C1 segment of cervical spinal cord (tissue), 14 donors: Measurements from ENCODE around the gene TMC8.
A peak's percentile ranks its signal among the peaks of the same experiment; 100 is the strongest.
"Not testable (repeated sequence)": the region's sequence is repeated elsewhere in the genome, so short reads cannot be mapped to it uniquely, and the experiment has no call there.

Source experiments
- DNase-seq, 14 donors: peaks; one replicate each; lab custom pipeline; 2025; lab: John Stamatoyannopoulos, UW

The TMC8 gene

DNA sequence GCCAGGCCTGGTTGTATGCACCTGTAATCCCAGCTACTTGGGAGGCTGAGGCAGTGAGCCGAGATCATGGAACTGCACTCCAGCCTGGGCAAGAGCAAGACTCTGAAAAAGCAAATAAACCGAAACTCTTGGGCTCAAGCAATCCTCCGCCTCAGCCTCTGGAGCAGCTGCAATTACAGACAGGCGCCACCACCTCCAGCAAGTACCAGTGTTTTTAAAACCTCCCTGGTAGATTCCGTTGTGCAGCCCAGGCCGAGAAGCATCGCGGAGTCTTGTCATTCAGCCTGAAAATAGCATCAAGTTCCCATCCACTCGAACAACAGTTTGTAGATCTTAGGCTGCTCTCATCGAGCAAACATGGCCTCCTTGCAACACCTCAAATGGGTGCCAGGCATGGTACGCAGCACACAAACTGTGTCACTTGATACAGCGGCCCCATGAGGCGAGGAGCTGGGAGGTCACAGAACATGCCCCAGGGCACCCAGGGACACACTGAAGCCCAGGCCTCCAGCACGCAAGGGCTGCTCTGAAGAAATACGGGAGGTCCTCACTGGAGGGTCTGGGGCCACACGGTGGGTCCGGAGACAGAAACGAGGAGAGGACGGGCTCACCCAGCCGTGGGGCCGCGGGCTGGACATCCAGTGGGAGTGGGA, 20.1 kb upstream of the TMC8 start:
- no peak for DNase-seq

DNA sequence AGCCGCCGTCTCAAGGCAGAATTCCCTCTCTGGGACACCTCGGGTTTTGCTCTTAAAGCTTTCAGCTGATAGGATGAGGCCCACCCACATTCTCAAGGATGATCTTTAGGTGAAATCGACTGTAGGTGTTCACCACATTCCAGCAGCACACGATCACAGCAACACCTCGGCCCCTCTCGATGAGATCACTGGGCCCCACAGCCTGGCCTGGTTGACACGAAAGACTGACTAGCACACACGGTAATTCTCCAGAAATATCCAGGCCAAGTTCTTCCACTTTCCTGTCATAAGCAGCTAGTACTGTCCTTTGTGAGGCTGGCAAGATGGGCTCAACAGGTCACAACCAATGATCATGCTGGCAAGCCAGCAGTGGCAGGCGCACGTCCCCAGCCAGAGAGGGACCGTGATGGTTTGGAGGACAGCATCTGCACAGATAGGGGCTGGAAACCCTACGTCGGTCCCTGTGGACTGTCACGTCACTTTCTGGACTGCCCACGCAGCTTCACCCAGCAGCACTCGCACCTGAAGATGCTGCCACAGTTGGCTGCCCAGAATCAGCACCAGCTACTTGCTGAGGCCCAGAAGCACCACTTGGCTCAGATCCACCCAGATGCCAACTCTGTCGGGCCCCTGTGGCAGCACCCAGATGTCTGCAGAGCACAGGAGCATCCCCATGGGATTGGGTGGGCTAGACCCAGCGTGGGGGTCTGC, 19.4 kb upstream of the TMC8 start:
- no peak for DNase-seq

DNA sequence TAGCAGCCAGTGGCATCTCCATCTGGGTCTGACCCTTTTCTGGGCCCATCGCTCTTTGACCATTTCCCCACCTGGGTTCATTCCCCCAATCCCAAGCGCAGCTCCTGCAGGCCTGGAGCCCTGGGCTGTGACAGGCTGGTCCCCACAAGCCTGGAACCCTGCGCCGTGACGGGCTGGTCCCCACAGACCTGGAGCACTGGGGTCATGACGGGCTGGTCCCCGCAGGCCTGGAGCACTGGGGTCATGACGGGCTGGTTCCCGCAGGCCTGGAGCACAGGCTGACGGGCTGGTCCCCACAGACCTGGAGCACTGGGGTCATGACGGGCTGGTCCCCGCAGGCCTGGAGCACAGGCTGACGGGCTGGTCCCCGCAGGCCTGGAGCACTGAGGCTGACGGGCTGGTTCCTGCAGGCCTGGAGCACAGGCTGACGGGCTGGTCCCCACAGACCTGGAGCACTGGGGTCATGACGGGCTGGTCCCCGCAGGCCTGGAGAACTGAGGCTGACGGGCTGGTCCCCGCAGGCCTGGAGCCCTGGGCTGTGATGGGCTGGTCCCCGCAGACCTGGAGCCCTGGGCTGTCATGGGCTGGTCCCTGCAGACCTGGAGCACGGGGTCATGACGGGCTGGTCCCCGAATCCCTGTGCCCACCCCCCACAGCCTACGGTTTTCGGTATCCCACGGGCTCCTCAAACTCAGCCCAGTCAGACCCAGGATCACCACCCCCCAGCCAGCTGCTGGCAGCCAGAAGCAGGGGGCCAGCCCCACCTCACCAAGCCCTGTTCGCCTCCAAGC, 18.6 kb upstream of the TMC8 start:
- no peak for DNase-seq

DNA sequence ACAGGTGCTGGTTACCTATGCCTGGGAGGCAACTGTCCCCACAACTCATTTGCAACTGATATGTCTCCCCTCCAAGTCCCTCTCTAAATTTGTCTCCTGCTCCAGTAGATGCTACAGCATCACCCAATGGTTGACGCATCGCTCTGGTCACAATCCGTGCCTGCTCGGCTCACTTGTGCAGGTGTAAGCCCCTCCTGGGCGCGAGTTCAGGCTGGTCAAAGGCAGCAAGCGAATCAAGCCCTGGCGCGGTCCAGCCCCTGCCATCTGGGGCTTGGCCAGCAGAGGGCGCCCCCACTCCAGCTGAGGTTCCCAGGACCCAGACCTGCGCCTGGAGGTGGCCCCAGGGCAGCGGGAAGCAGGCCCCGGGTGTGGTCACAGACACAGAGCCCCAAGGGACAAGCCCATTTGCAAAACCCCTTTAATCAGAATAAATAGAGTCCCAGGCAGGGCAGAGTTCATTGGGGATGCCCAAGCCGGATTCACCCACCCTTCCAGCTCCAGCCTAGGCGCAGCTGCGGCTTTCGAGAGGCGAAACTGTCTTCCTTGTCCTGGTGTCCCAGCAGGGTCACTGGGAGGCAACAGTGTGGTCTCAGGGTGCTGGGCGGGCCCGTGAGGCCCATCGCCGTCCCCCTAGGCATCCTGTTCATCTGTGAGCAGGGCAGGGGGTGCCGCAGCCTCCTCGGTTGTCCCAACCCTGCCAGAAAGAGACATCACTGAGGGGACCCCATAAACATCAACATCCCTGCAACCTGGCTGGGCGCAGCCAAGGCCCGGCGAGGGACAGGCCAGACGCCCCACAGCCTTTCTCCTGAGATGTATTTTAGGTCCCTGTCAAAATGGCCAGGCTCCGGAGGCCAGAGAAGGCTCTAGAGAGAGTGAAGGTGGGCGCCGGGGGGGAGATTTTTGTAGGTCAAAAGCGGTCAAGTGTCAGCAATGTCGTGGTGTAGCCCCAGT, 17.8 kb upstream of the TMC8 start:
- peak in 13 of 14 donors; percentile 25 to 88 (median 53) for DNase-seq

DNA sequence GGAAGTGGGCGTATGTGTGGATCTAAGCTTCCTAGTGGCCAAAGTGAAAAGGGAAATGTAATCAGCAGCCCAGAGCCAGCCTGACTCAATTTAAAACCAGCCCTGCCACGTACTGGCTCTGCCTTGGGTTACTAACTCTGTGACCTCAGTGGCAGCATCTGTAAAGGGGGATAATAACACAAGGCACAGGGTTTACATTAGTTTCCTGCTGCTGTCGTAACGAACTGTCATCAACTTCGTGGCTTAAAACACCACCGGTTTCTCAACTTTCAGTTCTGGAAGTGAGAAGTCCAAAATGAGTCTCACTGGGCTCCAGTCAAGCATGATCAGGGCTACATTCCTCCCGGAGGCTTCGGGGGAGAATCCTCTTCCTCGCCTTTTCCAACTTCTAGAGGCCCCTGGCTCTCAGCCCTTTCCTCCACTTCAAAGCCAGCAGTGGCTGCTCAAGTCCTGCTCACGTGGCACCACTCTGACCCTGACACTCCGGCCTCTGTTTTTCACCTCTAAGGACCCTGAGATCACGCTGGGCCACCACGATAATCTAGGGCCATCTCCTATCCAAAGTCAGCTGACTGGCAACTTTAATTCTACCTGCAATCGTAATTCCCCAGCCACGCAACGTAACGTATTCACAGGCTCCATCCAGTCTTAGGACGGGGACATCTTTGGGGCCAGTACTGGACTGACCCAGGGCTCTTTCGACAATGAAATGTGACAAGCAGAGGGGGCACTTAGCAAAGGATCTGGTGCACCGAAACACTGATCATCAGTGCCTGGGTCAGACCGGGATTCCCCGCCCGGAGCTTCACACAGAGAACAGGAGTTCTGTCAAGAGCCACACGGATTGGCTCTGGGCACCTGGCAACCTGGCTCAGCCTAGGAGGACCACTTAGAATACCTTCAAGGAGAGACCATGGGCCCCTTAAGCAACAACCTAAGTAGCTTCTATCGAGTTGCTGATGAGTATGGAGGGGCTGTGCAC, 16.5 kb upstream of the TMC8 start:
- no peak for DNase-seq

DNA sequence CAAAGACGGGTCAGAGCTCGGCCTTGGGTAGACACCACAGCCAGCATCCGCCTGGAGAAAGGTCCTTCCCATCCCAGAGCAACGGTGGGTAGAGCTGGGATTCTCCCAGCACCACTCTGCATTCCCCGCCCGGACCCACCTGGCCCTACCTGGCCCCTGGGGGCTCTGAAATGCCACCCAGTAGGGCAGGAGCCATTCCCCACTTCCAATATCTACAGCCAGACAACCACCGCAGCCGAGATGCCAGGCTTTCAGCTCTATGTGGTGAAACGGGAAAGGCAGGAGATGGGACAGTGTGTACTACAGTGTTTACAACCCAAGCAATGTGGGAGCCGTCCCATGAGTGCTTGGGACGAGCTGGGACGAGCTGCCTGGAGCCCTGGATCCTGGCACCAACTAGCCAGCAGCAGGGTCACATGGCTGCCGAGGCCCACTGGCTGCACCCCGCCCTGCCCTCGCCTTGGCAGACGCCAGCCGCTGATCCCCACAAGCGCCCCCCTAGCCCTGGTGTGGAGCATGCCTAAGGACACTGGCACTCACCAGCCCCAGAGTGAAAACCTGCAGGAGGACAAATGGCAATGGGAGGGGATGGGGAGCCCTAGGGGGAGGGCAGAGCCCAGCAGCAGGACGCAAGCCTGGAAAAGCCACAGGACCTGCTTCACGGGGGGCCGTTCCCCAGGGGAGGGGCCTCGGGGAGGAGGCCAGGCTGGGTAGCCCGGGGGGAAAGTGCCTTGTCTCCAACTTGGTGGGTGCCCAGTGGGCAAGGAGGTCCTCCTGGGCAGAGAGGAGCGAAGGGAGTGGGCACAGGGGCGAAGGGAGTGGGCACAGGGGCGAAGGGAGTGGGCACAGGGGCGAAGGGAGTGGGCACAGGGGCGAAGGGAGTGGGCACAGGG, 15.5 kb upstream of the TMC8 start:
- peak in 13 of 14 donors; percentile 36 to 93 (median 86) for DNase-seq

DNA sequence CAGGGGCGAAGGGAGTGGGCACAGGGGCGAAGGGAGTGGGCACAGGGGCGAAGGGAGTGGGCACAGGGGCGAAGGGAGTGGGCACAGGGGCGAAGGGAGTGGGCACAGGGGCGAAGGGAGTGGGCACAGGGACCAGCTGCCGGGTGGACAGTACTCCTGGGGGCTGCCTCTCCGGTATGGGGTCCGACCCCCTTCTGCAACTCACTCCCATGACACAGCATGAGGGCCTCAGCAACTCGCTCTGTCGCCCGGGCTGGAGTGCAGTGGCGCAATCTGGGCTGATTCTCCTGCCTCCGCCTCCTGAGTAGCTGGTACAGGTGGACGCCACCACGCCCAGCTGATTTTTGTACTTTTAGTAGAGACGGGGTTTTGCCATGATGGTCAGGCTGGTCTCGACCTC, 14.8 kb upstream of the TMC8 start:
- DNase-seq, result not testable (repeated sequence)

DNA sequence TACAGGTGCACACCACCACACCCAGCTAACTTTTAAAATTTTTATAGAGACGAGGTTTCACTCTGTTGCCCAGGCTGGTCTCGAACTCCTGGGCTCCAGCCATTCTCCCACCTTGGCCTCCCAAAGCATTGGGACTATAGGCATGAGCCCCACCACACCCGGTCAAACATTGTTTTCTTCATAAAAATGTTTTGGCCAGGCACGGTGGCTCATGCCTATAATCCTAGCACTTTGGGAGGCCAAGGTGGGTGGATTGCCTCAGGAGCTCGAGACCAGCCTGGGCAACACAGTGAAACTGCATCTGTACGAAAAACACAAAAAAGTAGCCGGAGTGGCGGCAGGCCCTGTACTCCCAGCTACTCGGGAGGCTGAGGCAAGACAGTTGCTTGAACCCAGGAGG, 14.2 kb upstream of the TMC8 start:
- no peak for DNase-seq

DNA sequence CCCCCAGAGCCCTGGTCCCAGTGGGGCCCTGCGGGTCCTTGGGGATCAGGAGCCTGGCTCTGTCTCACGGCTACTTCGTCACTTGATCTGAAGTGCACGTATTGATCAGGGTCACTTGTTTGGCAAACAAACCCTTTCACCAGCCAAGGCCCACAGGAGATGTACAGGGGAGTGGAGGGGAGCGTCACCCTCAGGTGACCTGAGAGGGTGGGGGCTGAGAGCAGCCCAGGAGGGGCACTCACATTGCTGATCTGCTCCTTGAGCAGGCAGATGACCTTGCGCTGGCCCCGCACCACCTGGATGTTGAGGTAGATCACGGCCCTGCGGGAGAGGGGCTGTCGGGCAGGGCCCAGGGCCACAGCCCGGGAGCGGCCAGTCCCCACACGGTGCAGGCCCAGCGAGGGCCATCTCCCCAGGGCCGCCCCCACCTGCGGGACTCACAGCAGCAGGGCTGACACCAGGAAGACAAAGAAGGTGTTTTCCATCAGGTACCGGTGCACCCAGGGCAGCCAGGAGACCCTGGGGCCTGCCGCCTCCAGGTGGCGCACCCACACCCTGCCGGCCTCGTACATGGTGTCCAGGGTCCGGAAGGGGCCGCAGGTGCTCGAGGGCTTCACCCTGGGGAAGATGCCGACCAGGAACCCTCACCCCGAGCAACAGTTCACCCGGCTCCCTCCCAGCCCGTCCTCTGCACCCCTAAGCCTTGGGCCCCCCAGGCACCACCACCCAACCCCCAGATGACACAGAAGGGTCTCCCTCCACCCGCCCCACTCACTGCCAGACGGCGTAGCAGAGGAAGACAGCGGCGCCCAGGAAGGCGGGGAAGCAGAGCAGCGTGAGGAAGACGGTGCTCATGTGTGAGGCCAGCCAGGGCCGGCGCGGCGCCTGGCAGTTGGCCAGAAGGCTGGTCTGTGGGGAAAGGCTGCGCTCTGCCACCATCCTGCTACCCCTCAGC, 13.3 kb upstream of the TMC8 start:
- DNase-seq, result peak in 7 of 14 donors; percentile 23 to 49 (median 40)

DNA sequence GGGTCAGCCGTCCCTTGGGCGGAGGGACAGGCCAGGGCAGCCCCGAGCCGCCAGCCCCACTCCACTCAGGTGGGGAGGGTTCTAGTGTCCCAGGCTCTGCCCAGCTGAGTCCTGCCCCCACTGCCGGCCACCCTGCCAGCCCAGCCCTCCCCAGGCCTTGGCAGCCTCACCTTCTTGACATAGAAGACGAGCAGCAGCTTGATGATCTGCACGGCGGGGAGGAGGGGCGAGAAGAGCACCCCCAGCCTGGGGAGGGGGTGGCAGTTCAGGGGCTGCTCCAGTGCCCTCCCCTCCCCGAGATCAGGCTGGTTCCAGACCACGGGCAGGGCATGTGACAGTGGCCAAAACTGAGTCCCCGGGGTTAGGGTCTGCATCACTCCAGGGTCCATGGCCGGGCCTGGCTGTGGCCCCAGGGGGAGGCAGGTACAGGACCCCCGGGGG, 11.8 kb upstream of the TMC8 start:
- no peak for DNase-seq

DNA sequence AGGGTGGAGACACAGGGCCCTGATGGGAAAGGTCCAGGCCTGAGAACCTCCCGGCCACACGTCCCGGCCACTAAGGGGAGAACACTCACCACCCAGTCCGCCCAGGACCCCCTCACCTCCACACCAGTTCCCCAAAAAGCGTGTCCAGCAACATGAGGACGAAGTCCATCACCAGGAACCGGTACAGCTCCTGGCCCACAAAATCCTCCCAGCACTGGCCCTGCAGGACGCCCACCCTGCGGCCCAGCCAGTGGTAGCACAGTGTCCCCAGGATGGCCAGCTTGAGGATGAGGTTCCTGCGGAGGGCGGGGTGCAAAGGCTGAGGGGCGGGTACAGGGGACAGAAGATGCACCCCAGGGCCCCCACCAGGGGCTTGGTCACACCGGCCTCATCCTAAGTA, 10.0 kb upstream of the TMC8 start:
- DNase-seq, result no peak

DNA sequence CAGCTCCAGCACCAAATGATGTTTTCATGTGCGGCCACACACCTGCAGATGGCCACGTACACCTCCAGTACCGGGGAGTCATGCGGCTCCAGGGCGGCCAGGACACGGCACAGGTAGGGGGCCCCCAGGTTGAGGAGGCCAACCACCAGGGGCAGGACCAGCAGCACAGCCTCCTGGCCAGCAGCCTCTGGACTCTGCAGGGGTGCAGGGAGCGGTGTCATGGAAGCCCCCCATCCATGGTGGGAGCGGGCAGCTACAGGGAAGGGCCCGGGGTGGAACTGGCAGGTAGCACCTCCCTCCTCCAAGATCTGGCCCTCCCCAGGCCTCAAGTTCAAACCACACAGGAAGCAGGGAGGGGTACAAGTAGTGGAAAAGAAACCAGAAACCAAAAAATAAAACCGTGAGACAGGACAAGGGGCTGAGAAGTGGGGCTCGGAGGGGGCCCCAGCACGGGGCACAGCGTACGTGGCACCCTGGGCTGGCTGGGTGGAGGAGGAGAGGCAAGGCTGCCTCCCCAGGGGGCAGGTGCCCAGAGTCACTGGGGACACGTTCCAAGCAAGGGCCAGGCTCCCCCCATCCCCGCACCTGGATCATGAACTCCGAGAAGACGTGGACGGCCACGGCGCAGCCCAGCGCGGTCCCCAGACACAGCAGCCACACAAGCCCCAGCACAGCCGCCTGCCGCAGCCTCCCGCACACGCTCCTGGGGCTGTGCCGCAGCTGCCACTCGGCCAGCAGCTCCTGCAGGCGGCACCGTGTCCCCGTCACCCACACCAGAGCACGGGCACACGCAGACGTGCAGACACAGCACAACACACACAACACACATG, 9.4 kb upstream of the TMC8 start:
- DNase-seq, result no peak

DNA sequence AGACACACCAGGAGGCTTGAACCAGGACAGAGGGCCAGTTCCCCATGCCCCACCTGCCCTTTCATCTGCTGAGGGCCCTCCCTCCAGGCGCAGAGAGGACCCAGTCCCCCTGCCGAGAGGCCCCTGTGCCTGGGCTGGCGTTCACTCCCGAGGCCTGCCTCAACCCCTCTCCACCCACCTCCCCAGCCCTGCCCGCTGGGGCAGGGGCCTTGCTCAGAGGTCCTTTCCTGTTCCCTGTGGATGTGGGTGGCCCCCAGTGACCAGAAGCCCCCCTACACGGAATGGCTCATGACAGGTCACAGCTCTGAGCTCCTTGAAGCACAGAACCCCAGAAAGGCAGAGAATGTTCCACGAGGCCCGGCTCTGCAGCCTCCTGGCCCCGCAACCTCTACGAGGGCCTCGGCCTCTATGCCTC, 8.8 kb upstream of the TMC8 start:
- no peak for DNase-seq

DNA sequence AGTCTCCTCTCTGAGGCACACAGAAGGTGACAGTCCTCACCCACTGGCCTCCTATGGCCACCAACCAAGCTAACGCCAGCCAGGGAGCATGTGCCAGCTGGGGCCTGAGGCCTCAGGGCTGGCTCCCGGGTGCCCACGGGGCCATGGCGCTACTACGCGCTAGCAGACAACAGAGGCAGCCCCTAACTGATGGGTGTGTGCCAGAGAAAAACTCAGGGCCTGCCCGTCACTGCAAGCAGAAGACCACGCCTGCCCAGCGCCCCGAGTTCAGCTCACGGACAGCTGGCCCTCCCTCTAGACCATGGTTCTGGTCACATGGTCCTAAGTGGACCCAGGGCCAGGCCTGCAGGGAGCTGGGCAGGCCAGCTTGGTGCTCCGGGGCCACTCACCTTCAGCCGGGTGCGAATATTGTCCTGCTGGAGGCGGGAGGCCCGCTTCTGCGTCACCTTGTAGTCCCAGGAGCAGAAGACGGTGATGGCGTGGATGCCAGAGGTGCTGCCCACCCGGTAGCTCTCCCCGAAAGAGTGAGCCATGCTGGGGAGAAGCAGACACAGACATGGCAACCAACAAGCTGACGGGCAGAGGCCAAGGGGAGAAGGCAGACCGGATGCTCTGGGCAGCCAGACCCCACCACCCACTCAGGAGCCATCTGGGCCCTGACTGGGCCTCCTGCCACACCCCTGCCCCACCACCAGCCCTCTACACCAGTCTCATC, 8.2 kb upstream of the TMC8 start:
- DNase-seq, result no peak

DNA sequence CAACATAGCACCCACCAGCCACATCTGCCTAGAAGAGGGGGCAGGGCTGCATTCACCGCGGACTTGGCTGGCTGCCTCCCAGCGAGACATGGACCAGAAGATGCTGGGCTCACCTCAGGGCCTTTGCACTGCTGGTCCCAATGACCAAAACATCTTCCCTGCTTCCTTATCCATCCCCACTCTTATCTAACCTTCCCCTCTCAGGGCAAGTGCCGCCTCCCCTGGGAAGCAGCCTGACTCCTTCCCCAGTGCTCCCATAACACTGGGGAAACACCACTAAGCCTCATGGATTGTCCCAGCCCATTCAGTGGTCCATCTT, 7.7 kb upstream of the TMC8 start:
- DNase-seq, result no peak

DNA sequence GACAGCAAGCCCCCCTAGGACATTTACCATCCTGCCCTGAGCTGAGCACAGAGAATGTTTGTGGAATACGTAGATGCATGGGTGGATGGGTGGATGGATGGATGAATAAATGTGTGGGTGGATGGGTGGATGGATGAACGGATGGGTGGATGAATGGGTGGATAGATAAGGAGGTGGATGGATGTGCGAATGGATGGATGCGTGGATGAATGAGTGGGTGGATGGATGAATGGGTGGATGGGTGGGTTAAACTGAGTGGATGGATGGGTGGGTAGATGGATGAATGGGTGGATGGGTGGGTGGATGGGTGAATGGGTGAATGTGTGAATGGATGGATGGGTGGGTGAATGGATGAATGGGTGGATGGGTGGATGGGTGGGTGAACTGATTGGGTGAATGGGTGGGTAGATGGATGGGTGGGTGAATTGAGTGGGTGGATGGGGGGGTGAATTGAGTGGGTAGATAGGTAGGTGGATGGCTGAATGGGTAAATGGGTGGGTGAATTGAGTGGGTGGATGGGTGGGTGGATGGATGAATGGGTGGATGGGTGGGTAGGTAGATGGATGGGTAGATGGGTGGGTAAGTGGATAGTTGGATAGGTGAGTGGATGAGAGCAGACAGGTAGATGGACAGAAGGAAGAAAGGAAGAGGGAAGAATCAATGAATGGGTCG, 7.2 kb upstream of the TMC8 start:
- DNase-seq, result no peak
